Endothelial cell of umbilical vein (primary cell): ENCODE measurements around the gene P2RY1. TPM values are rescaled to one million over a fixed set of nuclear protein-coding genes. Genes with fewer than 3 reads are reported as not detected.
A peak's percentile ranks its signal among the peaks of the same experiment; 100 is the strongest.

Experiments used
- Bru-seq: library from RNA; stranded (reverse); fragments of 400-500 nt; gene quantifications from one replicate; lab custom pipeline; 2021; lab: Mats Ljungman, UMichigan
- BruChase-seq, 2 experiments: library from RNA; stranded (reverse); fragments of 400-500 nt; gene quantifications; one replicate each; lab custom pipeline; 2021; lab: Mats Ljungman, UMichigan
- BruUV-seq: library from RNA; stranded (reverse); fragments of 400-500 nt; replicated peaks from 2 replicates; lab custom pipeline; 2021; lab: Mats Ljungman, UMichigan
- CTCF ChIA-PET: fragments of 300-600, 350-600 bp; sonication (Branson Sonifier 250); formaldehyde crosslinking; loops from one replicate; lab custom pipeline; 2021; ENCODE audit warnings: antibody characterized with exemption, inconsistent platforms; lab: Charles Lee
- POLR2A ChIA-PET: fragments of 300-600, 350-600 bp; sonication (Branson Sonifier 250); formaldehyde crosslinking; loops from one replicate; lab custom pipeline; 2021; ENCODE audit warnings: antibody characterized with exemption, inconsistent platforms; lab: Charles Lee
- DNase-seq: peaks from one replicate; pipeline ENCODE4 v3.0.0-alpha.2; 2011; ENCODE audit warnings: low read depth, low spot score
- FAIRE-seq: peaks from 2 replicates; lab custom pipeline; 2011; peaks lifted over from hg19 to GRCh38; lab: Jason Lieb, UNC
- H2AFZ ChIP-seq: 2 replicates; pipeline ENCODE4 v1.6.0; 2012; ENCODE audit warnings: low read depth, low read length, control low read depth, inconsistent platforms
- H3K27ac ChIP-seq: 2 replicates; pipeline ENCODE4 v1.5.1; 2011; ENCODE audit warnings: low read depth, mild to moderate bottlenecking, control low read depth, low read length, moderate library complexity; ENCODE audit not compliant: insufficient read depth
- H3K27me3 ChIP-seq, 2 experiments: 2 replicates each; pipeline versions ENCODE4 v1.6.0 to v1.6.1; 2011; ENCODE audit warnings: low read length in 2 of 2, mixed read lengths in 1 of 2; ENCODE audit not compliant: control insufficient read depth in 2 of 2, insufficient read depth in 2 of 2
- H3K36me3 ChIP-seq, 2 experiments: 2 replicates in 1 of 2; 3 replicates in 1 of 2; pipeline ENCODE4 v1.5.1; 2011; ENCODE audit warnings: low read length in 2 of 2, mild to moderate bottlenecking in 1 of 2, moderate library complexity in 1 of 2; ENCODE audit not compliant: control insufficient read depth in 2 of 2, insufficient read depth in 2 of 2; ENCODE audit errors: extremely low read depth in 1 of 2
- H3K4me1 ChIP-seq: 3 replicates; pipeline ENCODE4 v1.5.1; 2011; ENCODE audit warnings: mild to moderate bottlenecking, low read length; ENCODE audit not compliant: control insufficient read depth, insufficient read depth; ENCODE audit errors: extremely low read depth
- H3K4me2 ChIP-seq: 2 replicates; pipeline ENCODE4 v1.6.1; 2011; ENCODE audit warnings: low read length, control low read depth, mixed read lengths; ENCODE audit not compliant: insufficient read depth
- H3K4me3 ChIP-seq, 3 experiments: fragments of 200-600 bp in 1 of 3; sonication (generic), shearing (Covaris generic) in 1 of 3; replicated peaks in 1 of 3; 2 replicates each; pipeline ENCODE4 v1.5.1; 2011 to 2016; ENCODE audit warnings: control low read depth in 3 of 3, low read length in 3 of 3, mild to moderate bottlenecking in 2 of 3, inconsistent platforms in 1 of 3, low read depth in 1 of 3, moderate library complexity in 1 of 3; ENCODE audit not compliant: insufficient read depth in 1 of 3
- H3K79me2 ChIP-seq: 2 replicates; pipeline ENCODE4 v1.6.0; 2012; ENCODE audit warnings: low read length, inconsistent platforms; ENCODE audit not compliant: control insufficient read depth, insufficient read depth
- H3K9ac ChIP-seq: replicated peaks from 2 replicates; pipeline ENCODE3; 2011; ENCODE audit warnings: low read length, control low read depth; ENCODE audit not compliant: insufficient read depth; ENCODE audit errors: extremely low read depth
- H3K9me1 ChIP-seq: replicated peaks from 3 replicates; pipeline ENCODE4 v1.6.0; 2011; ENCODE audit warnings: mild to moderate bottlenecking, low read length; ENCODE audit not compliant: control insufficient read depth, insufficient read depth; ENCODE audit errors: extremely low read depth
- H3K9me3 ChIP-seq: replicated peaks from 2 replicates; pipeline ENCODE4 v1.5.1; 2012; ENCODE audit warnings: low read length, inconsistent platforms; ENCODE audit not compliant: control insufficient read depth, insufficient read depth
- H4K20me1 ChIP-seq: replicated peaks from 2 replicates; pipeline ENCODE3; 2011; ENCODE audit warnings: mild to moderate bottlenecking, low read length; ENCODE audit not compliant: control insufficient read depth, insufficient read depth; ENCODE audit errors: extremely low read depth
- EZH2 ChIP-seq: IDR thresholded peaks from 2 replicates; pipeline ENCODE4 v1.6.1; 2012; ENCODE audit warnings: borderline replicate concordance, low read depth, mild to moderate bottlenecking, moderate library complexity, low read length, inconsistent platforms; ENCODE audit not compliant: severe bottlenecking
- FOS ChIP-seq: IDR thresholded peaks from 2 replicates; pipeline ENCODE4 v1.6.1; 2011; ENCODE audit warnings: mild to moderate bottlenecking, low read length, moderate library complexity, borderline replicate concordance; ENCODE audit not compliant: insufficient read depth
- GATA2 ChIP-seq: IDR thresholded peaks from 2 replicates; pipeline ENCODE4 v1.7.0; 2011; ENCODE audit warnings: low read depth, mild to moderate bottlenecking, moderate library complexity, mixed read lengths, low read length; ENCODE audit not compliant: insufficient read length, insufficient read depth
- JUN ChIP-seq: IDR thresholded peaks from 2 replicates; pipeline ENCODE4 v1.6.1; 2011; ENCODE audit warnings: borderline replicate concordance, low read depth; ENCODE audit not compliant: insufficient read length, insufficient read depth
- MYC ChIP-seq: IDR thresholded peaks from one replicate; pipeline ENCODE4 v1.6.1; 2011; ENCODE audit warnings: mild to moderate bottlenecking, low read depth, low read length
- POLR2A ChIP-seq: IDR thresholded peaks from 2 replicates; pipeline ENCODE4 v1.6.1; 2012; ENCODE audit warnings: low read depth, mild to moderate bottlenecking, control low read depth, low read length
- POLR2AphosphoS5 ChIP-seq: IDR thresholded peaks from 2 replicates; pipeline ENCODE4 v1.6.1; 2012; ENCODE audit warnings: low read depth, mild to moderate bottlenecking, control low read depth, low read length, moderate library complexity; ENCODE audit not compliant: insufficient read depth
- dilution Hi-C: fragments of 300-500 bp; cut with MboI; formaldehyde crosslinking; loops from one replicate; pipeline ENCODE4 v1.15.0; 2019; ENCODE audit warnings: low sequenced_read_pairs; ENCODE audit not compliant: extremely low pct_ligation_motif_present
- intact Hi-C: fragments of 100-400 bp; cut with micrococcal nuclease; formaldehyde crosslinking; loops from one replicate; pipeline ENCODE4 v1.10.0; 2022
- long read RNA-seq: library from polyadenylated mRNA; stranded (forward); transcript quantifications from one replicate; pipeline ENCODE4 v2.0.0, GENCODE V29; 2021
- polyA minus RNA-seq, 3 experiments: library from RNA; depleted of rRNA, polyadenylated mRNA; stranded (reverse); fragments of >200 nt; gene quantifications; 1 replicate in 1 of 3; 2 replicates in 2 of 3; pipeline ENCODE4 v1.2.3, GENCODE V29; 2011
- polyA plus RNA-seq, 4 experiments: library from polyadenylated mRNA; depleted of rRNA in 3 of 4; stranded (reverse) in 3 of 4; unstranded in 1 of 4; fragments of >200 nt; gene quantifications; 2 replicates each; pipeline versions ENCODE4 v1.2.1 to v1.2.3, GENCODE V29; 2011 to 2012; ENCODE audit warnings: missing spikeins in 1 of 4
- total RNA-seq: library from RNA; stranded (reverse); gene quantifications from 2 replicates; pipeline ENCODE4 v1.2.3, GENCODE V29; 2021
- TF ChIP-seq, protein P1 (sequence below): IDR thresholded peaks from 2 replicates; pipeline ENCODE4 v1.6.1; 2011; ENCODE audit not compliant: insufficient read depth, insufficient read length
- TF ChIP-seq, protein P2 (sequence below), 2 donors: IDR thresholded peaks; 1 replicate in 1 of 2; 2 replicates in 1 of 2; pipeline ENCODE4 v1.5.1; 2011; ENCODE audit warnings: low read length in 2 of 2, mild to moderate bottlenecking in 2 of 2, moderate library complexity in 2 of 2, control low read depth in 1 of 2, inconsistent platforms in 1 of 2, low read depth in 1 of 2; ENCODE audit not compliant: insufficient read depth in 1 of 2; ENCODE audit errors: extremely low read depth in 1 of 2

Gene P2RY1, protein sequence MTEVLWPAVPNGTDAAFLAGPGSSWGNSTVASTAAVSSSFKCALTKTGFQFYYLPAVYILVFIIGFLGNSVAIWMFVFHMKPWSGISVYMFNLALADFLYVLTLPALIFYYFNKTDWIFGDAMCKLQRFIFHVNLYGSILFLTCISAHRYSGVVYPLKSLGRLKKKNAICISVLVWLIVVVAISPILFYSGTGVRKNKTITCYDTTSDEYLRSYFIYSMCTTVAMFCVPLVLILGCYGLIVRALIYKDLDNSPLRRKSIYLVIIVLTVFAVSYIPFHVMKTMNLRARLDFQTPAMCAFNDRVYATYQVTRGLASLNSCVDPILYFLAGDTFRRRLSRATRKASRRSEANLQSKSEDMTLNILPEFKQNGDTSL
- 1.7 and 1.9 TPM in 2 replicates for total RNA-seq
- polyA plus RNA-seq: 0.75 and 0.81 TPM in 2 replicates
- polyA plus RNA-seq (2011; cell fraction: cytosol; rRNA removed): 0.52 TPM in 2 replicates
- 0.53 and 0.82 TPM in 2 replicates for polyA plus RNA-seq (2011; cell fraction: nucleus; rRNA removed)
- 0.04 and 0.32 TPM in 2 replicates for polyA plus RNA-seq (2012)
- polyA minus RNA-seq: 2.2 and 2.5 TPM in 2 replicates
- not detected for polyA minus RNA-seq (2011; cell fraction: cytosol; rRNA and poly(A)+ RNA removed)
- polyA minus RNA-seq (2011; cell fraction: nucleus; rRNA and poly(A)+ RNA removed): 0.87 and 1.7 TPM in 2 replicates
- percentile 48 among the genes with signal in this experiment for Bru-seq, nascent RNA
- percentile 65 among the genes with signal in this experiment for BruChase-seq, experiment 1, labeled RNA remaining after a 6-hour chase
- percentile 80 among the genes with signal in this experiment for BruChase-seq, experiment 2, labeled RNA remaining after a 2-hour chase
- long read RNA-seq, full-length matches to known transcripts: 4 of 4 reads
- long read RNA-seq, partial matches to known transcripts: 0 of 4 reads
- long read RNA-seq, other reads (novel, unspliced or antisense): 0 of 4 reads

DNA sequence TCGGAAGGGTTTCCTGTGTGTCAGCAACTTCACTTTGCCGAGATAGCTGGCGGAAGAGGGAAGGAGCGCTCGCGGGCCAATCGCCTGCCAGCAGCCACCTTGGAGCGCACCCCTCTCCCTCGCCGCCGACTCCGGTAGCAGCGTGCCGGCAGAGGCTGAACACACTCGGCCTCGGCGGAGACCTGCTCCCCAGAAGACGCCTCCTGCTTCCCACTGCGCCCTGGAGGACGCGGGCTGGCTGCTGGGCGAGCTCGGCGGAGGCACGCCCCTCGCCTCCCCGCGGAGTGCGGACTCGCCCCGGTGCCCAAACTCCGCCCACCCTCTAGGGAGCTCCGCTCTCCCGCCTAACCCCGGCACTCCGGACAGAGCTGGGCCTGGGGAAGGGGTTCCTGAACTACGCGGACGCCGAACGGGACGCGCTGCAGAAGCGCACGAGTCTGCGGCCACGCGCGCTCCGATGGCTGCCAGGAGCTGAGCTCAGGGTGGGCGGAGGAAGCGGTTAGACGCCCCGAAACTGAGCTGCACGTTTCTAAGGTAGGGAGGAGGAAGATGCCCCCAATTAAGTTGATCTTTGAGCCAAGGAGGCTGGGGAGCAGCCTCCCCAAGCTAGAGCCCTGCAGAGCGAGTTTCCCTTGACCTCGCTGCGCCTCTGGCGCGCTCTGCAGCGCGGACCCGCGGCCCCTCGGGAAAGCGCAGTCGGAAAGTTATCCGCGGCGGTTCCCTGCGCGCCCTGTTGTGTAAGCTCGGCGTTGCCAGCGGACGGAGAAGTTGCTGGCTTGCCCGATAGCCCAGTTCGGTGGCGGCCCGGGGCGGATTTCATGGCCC is at the start of gene P2RY1:
P2RY1 (plus strand) TSS at position 356 of the 825 bp plus-strand sequence. CDS start 652 bp downstream, outside the sequence.
- Histone ChIP-seq H3K9ac (peak within 1 kb of the TSS; percentile 24), H3K9me1 (no peaks in the 10 kb centered on the region), H3K9me3 (no peaks in the 10 kb centered on the region), H4K20me1 (no peaks in the 10 kb centered on the region), H3K27ac (no peak within 1 kb of the TSS), H3K79me2 (no peaks in the 10 kb centered on the region), H3K4me2 (peak within 1 kb of the TSS; percentile 93), H3K27me3 (peaks cover 0 to 3% of the 10 kb centered on the region in 2 experiments), H3K4me1 (peaks cover 6% of the 10 kb centered on the region), H3K36me3 (no peaks in the 10 kb centered on the region), H2AFZ (peak within 1 kb of the TSS; percentile 98), H3K4me3 (peak within 1 kb of the TSS; percentile 51 to 77 (median 66))
- DNase-seq: peak; percentile 59
- FAIRE-seq: peak; percentile 63
- CTCF ChIA-PET: interaction anchor here (0.7 to 1.5 kb wide), 12 partner anchors 14 to 325 kb away, joined by 3 to 5 read pairs (median 3); no protein-coding TSS in a partner anchor
- intact Hi-C loops: loop anchor here (2.0 to 5.0 kb wide), 3 partner anchors 127 to 363 kb away; no protein-coding TSS in a partner anchor
- no TSS peak for BruUV-seq
- dilution Hi-C loops: no loop called here
- POLR2A ChIA-PET: no interaction called here
- TF ChIP-seq FOS (no peak), EZH2 (peak; percentile 27), POLR2A (no peak), JUN (no peak), MYC (no peak), POLR2AphosphoS5 (no peak), GATA2 (no peak)
- TF ChIP-seq, protein P1, sequence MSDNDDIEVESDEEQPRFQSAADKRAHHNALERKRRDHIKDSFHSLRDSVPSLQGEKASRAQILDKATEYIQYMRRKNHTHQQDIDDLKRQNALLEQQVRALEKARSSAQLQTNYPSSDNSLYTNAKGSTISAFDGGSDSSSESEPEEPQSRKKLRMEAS: no peak
- TF ChIP-seq, protein P2, sequence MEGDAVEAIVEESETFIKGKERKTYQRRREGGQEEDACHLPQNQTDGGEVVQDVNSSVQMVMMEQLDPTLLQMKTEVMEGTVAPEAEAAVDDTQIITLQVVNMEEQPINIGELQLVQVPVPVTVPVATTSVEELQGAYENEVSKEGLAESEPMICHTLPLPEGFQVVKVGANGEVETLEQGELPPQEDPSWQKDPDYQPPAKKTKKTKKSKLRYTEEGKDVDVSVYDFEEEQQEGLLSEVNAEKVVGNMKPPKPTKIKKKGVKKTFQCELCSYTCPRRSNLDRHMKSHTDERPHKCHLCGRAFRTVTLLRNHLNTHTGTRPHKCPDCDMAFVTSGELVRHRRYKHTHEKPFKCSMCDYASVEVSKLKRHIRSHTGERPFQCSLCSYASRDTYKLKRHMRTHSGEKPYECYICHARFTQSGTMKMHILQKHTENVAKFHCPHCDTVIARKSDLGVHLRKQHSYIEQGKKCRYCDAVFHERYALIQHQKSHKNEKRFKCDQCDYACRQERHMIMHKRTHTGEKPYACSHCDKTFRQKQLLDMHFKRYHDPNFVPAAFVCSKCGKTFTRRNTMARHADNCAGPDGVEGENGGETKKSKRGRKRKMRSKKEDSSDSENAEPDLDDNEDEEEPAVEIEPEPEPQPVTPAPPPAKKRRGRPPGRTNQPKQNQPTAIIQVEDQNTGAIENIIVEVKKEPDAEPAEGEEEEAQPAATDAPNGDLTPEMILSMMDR (IDR thresholded peaks at IDR 0.05; ENCODE audit: extremely low read depth in 1 of 2, insufficient read depth in 1 of 2, low read depth in 1 of 2, low read length in 2 of 2): peak; percentile 41 to 54
